Measurements from ENCODE around the gene TCOF1.

DNA sequence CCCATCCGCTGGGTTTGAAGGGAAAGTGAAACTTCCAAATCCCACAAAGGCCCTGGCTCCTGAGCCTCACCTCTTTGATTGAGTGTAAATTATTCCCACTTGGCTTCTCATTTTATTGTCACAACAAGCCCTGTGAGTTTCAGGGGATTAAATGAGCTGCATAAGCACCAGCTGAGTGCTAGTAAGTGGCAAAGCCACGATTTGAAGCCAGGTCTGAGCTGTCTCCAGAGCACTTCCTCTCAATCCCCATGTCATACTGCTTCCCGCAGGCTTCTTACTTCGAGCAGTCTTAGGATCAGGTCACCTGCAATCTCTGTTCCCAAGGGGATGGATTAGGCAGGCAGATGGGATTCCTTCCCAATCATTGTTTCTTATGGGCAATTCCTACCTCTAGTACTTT lies 74.1 kb downstream of the TCOF1 start:
- TF ChIP-seq, protein P1, sequence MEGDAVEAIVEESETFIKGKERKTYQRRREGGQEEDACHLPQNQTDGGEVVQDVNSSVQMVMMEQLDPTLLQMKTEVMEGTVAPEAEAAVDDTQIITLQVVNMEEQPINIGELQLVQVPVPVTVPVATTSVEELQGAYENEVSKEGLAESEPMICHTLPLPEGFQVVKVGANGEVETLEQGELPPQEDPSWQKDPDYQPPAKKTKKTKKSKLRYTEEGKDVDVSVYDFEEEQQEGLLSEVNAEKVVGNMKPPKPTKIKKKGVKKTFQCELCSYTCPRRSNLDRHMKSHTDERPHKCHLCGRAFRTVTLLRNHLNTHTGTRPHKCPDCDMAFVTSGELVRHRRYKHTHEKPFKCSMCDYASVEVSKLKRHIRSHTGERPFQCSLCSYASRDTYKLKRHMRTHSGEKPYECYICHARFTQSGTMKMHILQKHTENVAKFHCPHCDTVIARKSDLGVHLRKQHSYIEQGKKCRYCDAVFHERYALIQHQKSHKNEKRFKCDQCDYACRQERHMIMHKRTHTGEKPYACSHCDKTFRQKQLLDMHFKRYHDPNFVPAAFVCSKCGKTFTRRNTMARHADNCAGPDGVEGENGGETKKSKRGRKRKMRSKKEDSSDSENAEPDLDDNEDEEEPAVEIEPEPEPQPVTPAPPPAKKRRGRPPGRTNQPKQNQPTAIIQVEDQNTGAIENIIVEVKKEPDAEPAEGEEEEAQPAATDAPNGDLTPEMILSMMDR (IDR thresholded peaks at IDR 0.05; ENCODE audit: insufficient read depth, low read length, poor library complexity, severe bottlenecking), result no peak
- TF ChIP-seq EZH2phosphoT487 (conservative IDR thresholded peaks at IDR 0.05; ENCODE audit: low read length), result no peak

All from SU-DHL-6 (cell line).